Neural cell (in vitro differentiated cells): ENCODE data around the gene NUP210. TPM values are rescaled to one million over a fixed set of nuclear protein-coding genes. Genes with fewer than 3 reads are reported as not detected.

Experiments
- H2AFZ ChIP-seq: fragments of 200-600, 300-800 bp; sonication (generic), shearing (Covaris generic); 2 replicates; pipeline ENCODE4 v1.6.0; 2014; ENCODE audit warnings: low read depth, mild to moderate bottlenecking, antibody characterized with exemption, low read length, moderate library complexity
- H3F3A ChIP-seq: fragments of 200-600 bp; shearing (Covaris generic); 2 replicates; pipeline ENCODE4 v1.6.1; 2016; ENCODE audit warnings: mild to moderate bottlenecking, moderate library complexity, mixed read lengths, antibody characterized with exemption, low read length; ENCODE audit not compliant: insufficient read depth, poor library complexity, severe bottlenecking
- H3K27ac ChIP-seq: fragments of 200-600, 300-800 bp; sonication (generic), shearing (Covaris generic); 2 replicates; pipeline ENCODE4 v1.5.1; 2014; ENCODE audit warnings: mild to moderate bottlenecking, low read length, moderate library complexity
- H3K27me3 ChIP-seq: fragments of 300-800, 200-600 bp; sonication (generic), shearing (Covaris generic); 2 replicates; pipeline ENCODE4 v1.6.0; 2014; ENCODE audit warnings: mild to moderate bottlenecking, low read depth, low read length, moderate library complexity; ENCODE audit not compliant: insufficient read depth
- H3K36me3 ChIP-seq: fragments of 300-800, 200-600 bp; sonication (generic), shearing (Covaris generic); 2 replicates; pipeline ENCODE4 v1.5.1; 2014; ENCODE audit warnings: mild to moderate bottlenecking, antibody characterized with exemption, low read length, moderate library complexity; ENCODE audit not compliant: insufficient read depth
- H3K4me2 ChIP-seq: fragments of 300-800, 200-600 bp; sonication (generic), shearing (Covaris generic); 2 replicates; pipeline ENCODE4 v1.6.0; 2014; ENCODE audit warnings: mild to moderate bottlenecking, low read length
- H3K4me3 ChIP-seq: fragments of 300-800, 200-600 bp; sonication (generic), shearing (Covaris generic); 2 replicates; pipeline ENCODE4 v1.5.1; 2014; ENCODE audit warnings: mild to moderate bottlenecking, low read length, moderate library complexity
- H3K79me2 ChIP-seq: fragments of 200-600 bp; shearing (Covaris generic); replicated peaks from 2 replicates; pipeline ENCODE4 v1.6.0; 2014; ENCODE audit warnings: mild to moderate bottlenecking, low read length, moderate library complexity; ENCODE audit not compliant: insufficient read depth
- H3K9ac ChIP-seq: fragments of 300-800, 200-600 bp; sonication (generic), shearing (Covaris generic); 2 replicates; pipeline ENCODE4 v1.6.1; 2016; ENCODE audit warnings: mild to moderate bottlenecking, low read length, mixed read lengths
- H3K9me2 ChIP-seq: fragments of 200-600 bp; shearing (Covaris generic); 2 replicates; pipeline ENCODE4 v1.6.1; 2016; ENCODE audit warnings: mild to moderate bottlenecking, low read length, mixed read lengths; ENCODE audit not compliant: insufficient read depth
- H3K9me3 ChIP-seq: fragments of 200-600, 300-800 bp; sonication (generic), shearing (Covaris generic); 2 replicates; pipeline ENCODE4 v1.6.1; 2016; ENCODE audit warnings: mild to moderate bottlenecking, mixed run types, low read length, moderate library complexity, mixed read lengths
- H4K20me1 ChIP-seq: fragments of 200-600 bp; shearing (Covaris generic); 2 replicates; pipeline ENCODE4 v1.6.1; 2016; ENCODE audit warnings: mild to moderate bottlenecking, mixed run types; ENCODE audit not compliant: insufficient read depth
- CTCF ChIP-seq: fragments of 450-650 bp; IDR thresholded peaks from 2 replicates; pipeline ENCODE4 v1.5.1; 2014; ENCODE audit warnings: antibody characterized with exemption, mild to moderate bottlenecking, moderate library complexity; ENCODE audit not compliant: poor library complexity, severe bottlenecking
- EP300 ChIP-seq: fragments of 450-650 bp; conservative IDR thresholded peaks from 2 replicates; pipeline ENCODE4 v1.6.1; 2014; ENCODE audit warnings: antibody characterized with exemption, mild to moderate bottlenecking, moderate library complexity; ENCODE audit not compliant: poor library complexity, severe bottlenecking
- EZH2 ChIP-seq: fragments of 200-600, 300-800 bp; shearing (Covaris generic), sonication (generic); IDR thresholded peaks from 2 replicates; pipeline ENCODE4 v1.6.1; 2014; ENCODE audit warnings: antibody characterized with exemption, low read length, borderline replicate concordance, mild to moderate bottlenecking; ENCODE audit not compliant: insufficient read depth, poor library complexity, severe bottlenecking
- MXI1 ChIP-seq: fragments of 450-650 bp; conservative IDR thresholded peaks from 2 replicates; pipeline ENCODE4 v1.6.1; 2014; ENCODE audit warnings: antibody characterized with exemption, mild to moderate bottlenecking; ENCODE audit not compliant: poor library complexity, severe bottlenecking
- POLR2AphosphoS5 ChIP-seq: IDR thresholded peaks from 2 replicates; pipeline ENCODE4 v1.6.1; 2012
- RAD21 ChIP-seq: fragments of 450-650 bp; conservative IDR thresholded peaks from 2 replicates; pipeline ENCODE4 v1.6.1; 2014; ENCODE audit warnings: antibody characterized with exemption, mild to moderate bottlenecking, moderate library complexity
- REST ChIP-seq: IDR thresholded peaks from 2 replicates; pipeline ENCODE4 v1.6.1; 2012; ENCODE audit warnings: borderline replicate concordance
- SMC3 ChIP-seq: fragments of 450-650 bp; conservative IDR thresholded peaks from 2 replicates; pipeline ENCODE4 v1.6.1; 2014; ENCODE audit warnings: antibody characterized with exemption, mild to moderate bottlenecking, moderate library complexity; ENCODE audit not compliant: poor library complexity
- TAF1 ChIP-seq: IDR thresholded peaks from 2 replicates; pipeline ENCODE4 v1.6.1; 2012; ENCODE audit warnings: low read depth
- polyA minus RNA-seq: library from RNA; depleted of rRNA, polyadenylated mRNA; stranded (reverse); fragments of >200 nt; gene quantifications from 2 replicates; pipeline ENCODE4 v1.2.3, GENCODE V29; 2014
- polyA plus RNA-seq: library from polyadenylated mRNA; depleted of rRNA; stranded (reverse); fragments of >200 nt; gene quantifications from 2 replicates; pipeline ENCODE4 v1.2.3, GENCODE V29; 2014

Gene NUP210
- polyA plus RNA-seq, result 8.2 and 14.4 TPM in 2 replicates
- 34.0 and 36.3 TPM in 2 replicates for polyA minus RNA-seq

- H3K9me3 ChIP-seq, result no peaks in the 10 kb centered on the region
- H3K36me3 ChIP-seq, result no peaks in the 10 kb centered on the region
- peak within 1 kb of the TSS; percentile 73 for H3K4me2 ChIP-seq
- no peaks in the 10 kb centered on the region for H3K9me2 ChIP-seq
- no peaks in the 10 kb centered on the region for H3F3A ChIP-seq
- H2AFZ ChIP-seq, result peak within 1 kb of the TSS; percentile 27
- peak within 1 kb of the TSS; percentile 85 for H3K4me3 ChIP-seq
- peak within 1 kb of the TSS; percentile 76 for H3K9ac ChIP-seq
- no peaks in the 10 kb centered on the region for H4K20me1 ChIP-seq
- no peaks in the 10 kb centered on the region for H3K27me3 ChIP-seq
- peaks cover 27% of the 10 kb centered on the region for H3K79me2 ChIP-seq
- H3K27ac ChIP-seq, result peak within 1 kb of the TSS; percentile 47
- TF ChIP-seq CTCF, result no peak
- TF ChIP-seq TAF1, result no peak
- peak; percentile 47 for TF ChIP-seq POLR2AphosphoS5
- TF ChIP-seq MXI1, result peak; percentile 27
- peak; percentile 49 for TF ChIP-seq EP300
Measured at GRCh38 chr3:13420045-13420830, at the start of gene NUP210. Gene NUP210 (minus strand): TSS chr3:13420322. CDS start chr3:13420226, 96 bp downstream.

- no peak overlapping the region for H3K4me3 ChIP-seq
- no peaks in the 10 kb centered on the region for H3F3A ChIP-seq
- no peak for TF ChIP-seq TAF1
- TF ChIP-seq RAD21, result no peak
- no peak for TF ChIP-seq SMC3
- no peak for TF ChIP-seq POLR2AphosphoS5
- no peak for TF ChIP-seq EZH2
- TF ChIP-seq CTCF, result no peak
- no peak for TF ChIP-seq REST
- TF ChIP-seq MXI1, result no peak
- TF ChIP-seq EP300, result no peak
- H3K27me3 ChIP-seq, result no peaks in the 10 kb centered on the region
- H3K9ac ChIP-seq, result no peak overlapping the region
- no peaks in the 10 kb centered on the region for H3K36me3 ChIP-seq
- H3K9me2 ChIP-seq, result no peaks in the 10 kb centered on the region
- H4K20me1 ChIP-seq, result no peaks in the 10 kb centered on the region
- H3K4me2 ChIP-seq, result no peak overlapping the region
- H3K79me2 ChIP-seq, result no peaks in the 10 kb centered on the region
- no peaks in the 10 kb centered on the region for H3K9me3 ChIP-seq
- no peak overlapping the region for H2AFZ ChIP-seq
- H3K27ac ChIP-seq, result no peak overlapping the region
Measured at GRCh38 chr3:13466781-13467180, 46.7 kb upstream of the NUP210 start.
